ENCODE data around the gene RNF14. TPM values are rescaled to one million over a fixed set of nuclear protein-coding genes. Genes with fewer than 3 reads are reported as not detected.
A peak's percentile ranks its signal among the peaks of the same experiment; 100 is the strongest.

Gene RNF14
- total and polyA plus RNA-seq, 9 of the 15 experiments (the other 6 are each of a cell fraction or from before 2014, with no cell fraction given) = 36.3 to 140 (median 75.1) TPM

DNA sequence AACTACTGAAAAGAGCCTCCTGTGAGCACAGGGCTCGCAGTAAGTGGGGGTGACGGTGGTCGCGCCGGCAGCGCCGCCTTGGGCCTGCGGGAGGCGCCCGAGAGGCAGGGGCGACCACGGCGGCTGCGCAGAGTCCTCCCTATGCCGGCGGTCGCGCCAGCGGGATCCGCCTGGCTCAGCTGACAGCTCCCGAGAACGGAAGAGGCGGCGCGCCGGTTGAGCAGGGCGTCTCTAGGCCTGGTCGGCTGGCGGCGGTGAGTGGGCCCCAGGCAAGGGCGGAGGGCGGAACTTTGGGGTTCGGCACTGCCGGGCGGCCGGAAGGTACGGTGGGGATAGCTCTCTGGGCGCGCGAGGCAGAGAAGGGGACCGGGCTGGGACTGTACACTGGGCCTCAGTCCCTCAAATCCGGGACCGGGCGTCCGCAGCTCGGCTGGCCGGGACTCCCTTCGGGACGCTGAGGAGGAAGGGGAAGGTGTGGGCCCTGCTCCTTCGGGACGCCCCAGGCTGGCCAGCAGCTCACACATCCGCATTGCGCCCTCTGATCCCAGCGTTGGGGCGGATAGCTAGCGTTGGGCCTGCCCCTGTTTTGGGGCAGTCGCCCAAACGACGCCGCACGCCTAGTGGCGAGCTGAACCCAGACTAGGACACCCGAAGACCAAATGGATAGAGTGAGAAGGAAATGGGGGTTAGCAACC is at the start of gene RNF14 (continued):
- TF ChIP-seq, protein P1, sequence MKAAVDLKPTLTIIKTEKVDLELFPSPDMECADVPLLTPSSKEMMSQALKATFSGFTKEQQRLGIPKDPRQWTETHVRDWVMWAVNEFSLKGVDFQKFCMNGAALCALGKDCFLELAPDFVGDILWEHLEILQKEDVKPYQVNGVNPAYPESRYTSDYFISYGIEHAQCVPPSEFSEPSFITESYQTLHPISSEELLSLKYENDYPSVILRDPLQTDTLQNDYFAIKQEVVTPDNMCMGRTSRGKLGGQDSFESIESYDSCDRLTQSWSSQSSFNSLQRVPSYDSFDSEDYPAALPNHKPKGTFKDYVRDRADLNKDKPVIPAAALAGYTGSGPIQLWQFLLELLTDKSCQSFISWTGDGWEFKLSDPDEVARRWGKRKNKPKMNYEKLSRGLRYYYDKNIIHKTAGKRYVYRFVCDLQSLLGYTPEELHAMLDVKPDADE (conservative IDR thresholded peaks at IDR 0.05; ENCODE audit: control insufficient read depth, low read depth, low read length) = peak; percentile 69
- TF ChIP-seq, protein P2, sequence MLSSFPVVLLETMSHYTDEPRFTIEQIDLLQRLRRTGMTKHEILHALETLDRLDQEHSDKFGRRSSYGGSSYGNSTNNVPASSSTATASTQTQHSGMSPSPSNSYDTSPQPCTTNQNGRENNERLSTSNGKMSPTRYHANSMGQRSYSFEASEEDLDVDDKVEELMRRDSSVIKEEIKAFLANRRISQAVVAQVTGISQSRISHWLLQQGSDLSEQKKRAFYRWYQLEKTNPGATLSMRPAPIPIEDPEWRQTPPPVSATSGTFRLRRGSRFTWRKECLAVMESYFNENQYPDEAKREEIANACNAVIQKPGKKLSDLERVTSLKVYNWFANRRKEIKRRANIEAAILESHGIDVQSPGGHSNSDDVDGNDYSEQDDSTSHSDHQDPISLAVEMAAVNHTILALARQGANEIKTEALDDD (IDR thresholded peaks at IDR 0.05) = no peak
- TF ChIP-seq ETV6 (IDR thresholded peaks at IDR 0.05; ENCODE audit: borderline replicate concordance in 1 of 2, low read depth in 2 of 2, low read length in 1 of 2) (peak in 1 of 2 experiments; percentile 22; a peak in 1 of 4 replicates), ETV6 (CRISPR knock-in tag; IDR thresholded peaks at IDR 0.05; ENCODE audit: borderline replicate concordance) (no peak), ZNF668 (CRISPR knock-in tag; IDR thresholded peaks at IDR 0.05) (no peak), YY1 (IDR thresholded peaks at IDR 0.05; ENCODE audit: borderline replicate concordance in 1 of 3, control insufficient read depth in 1 of 3, extremely low read depth in 1 of 3, insufficient read depth in 3 of 3, insufficient read length in 1 of 3, insufficient replicate concordance in 2 of 3, low read depth in 1 of 3, low read length in 2 of 3) (peak in 2 of 3 experiments; percentile 82 to 83), ZNF436 (CRISPR knock-in tag; IDR thresholded peaks at IDR 0.05) (no peak), NFYB (IDR thresholded peaks at IDR 0.05; ENCODE audit: extremely low read depth, insufficient read length) (no peak), ZNF217 (CRISPR knock-in tag; IDR thresholded peaks at IDR 0.05) (no peak), RAD21 (CRISPR knock-in tag; conservative IDR thresholded peaks at IDR 0.05 in 1 of 2, IDR thresholded peaks at IDR 0.05 in 1 of 2) (peak in 1 of 2 experiments; percentile 25; a peak in 1 of 4 replicates), NR2C1 (IDR thresholded peaks at IDR 0.05) (0 out of 2 replicates have a peak, but pooled peaks have one; percentile 10), NR2C1 (tag; IDR thresholded peaks at IDR 0.05) (peak; percentile 53), ZNF12 (CRISPR knock-in tag; IDR thresholded peaks at IDR 0.05) (no peak)
- TF ChIP-seq, protein P3, sequence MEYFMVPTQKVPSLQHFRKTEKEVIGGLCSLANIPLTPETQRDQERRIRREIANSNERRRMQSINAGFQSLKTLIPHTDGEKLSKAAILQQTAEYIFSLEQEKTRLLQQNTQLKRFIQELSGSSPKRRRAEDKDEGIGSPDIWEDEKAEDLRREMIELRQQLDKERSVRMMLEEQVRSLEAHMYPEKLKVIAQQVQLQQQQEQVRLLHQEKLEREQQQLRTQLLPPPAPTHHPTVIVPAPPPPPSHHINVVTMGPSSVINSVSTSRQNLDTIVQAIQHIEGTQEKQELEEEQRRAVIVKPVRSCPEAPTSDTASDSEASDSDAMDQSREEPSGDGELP (CRISPR knock-in tag; IDR thresholded peaks at IDR 0.05; ENCODE audit: borderline replicate concordance) = peak; percentile 100
- TF ChIP-seq, protein P4, sequence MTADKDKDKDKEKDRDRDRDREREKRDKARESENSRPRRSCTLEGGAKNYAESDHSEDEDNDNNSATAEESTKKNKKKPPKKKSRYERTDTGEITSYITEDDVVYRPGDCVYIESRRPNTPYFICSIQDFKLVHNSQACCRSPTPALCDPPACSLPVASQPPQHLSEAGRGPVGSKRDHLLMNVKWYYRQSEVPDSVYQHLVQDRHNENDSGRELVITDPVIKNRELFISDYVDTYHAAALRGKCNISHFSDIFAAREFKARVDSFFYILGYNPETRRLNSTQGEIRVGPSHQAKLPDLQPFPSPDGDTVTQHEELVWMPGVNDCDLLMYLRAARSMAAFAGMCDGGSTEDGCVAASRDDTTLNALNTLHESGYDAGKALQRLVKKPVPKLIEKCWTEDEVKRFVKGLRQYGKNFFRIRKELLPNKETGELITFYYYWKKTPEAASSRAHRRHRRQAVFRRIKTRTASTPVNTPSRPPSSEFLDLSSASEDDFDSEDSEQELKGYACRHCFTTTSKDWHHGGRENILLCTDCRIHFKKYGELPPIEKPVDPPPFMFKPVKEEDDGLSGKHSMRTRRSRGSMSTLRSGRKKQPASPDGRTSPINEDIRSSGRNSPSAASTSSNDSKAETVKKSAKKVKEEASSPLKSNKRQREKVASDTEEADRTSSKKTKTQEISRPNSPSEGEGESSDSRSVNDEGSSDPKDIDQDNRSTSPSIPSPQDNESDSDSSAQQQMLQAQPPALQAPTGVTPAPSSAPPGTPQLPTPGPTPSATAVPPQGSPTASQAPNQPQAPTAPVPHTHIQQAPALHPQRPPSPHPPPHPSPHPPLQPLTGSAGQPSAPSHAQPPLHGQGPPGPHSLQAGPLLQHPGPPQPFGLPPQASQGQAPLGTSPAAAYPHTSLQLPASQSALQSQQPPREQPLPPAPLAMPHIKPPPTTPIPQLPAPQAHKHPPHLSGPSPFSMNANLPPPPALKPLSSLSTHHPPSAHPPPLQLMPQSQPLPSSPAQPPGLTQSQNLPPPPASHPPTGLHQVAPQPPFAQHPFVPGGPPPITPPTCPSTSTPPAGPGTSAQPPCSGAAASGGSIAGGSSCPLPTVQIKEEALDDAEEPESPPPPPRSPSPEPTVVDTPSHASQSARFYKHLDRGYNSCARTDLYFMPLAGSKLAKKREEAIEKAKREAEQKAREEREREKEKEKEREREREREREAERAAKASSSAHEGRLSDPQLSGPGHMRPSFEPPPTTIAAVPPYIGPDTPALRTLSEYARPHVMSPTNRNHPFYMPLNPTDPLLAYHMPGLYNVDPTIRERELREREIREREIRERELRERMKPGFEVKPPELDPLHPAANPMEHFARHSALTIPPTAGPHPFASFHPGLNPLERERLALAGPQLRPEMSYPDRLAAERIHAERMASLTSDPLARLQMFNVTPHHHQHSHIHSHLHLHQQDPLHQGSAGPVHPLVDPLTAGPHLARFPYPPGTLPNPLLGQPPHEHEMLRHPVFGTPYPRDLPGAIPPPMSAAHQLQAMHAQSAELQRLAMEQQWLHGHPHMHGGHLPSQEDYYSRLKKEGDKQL (CRISPR knock-in tag; IDR thresholded peaks at IDR 0.05; ENCODE audit: borderline replicate concordance) = no peak
- TF ChIP-seq, protein P5, sequence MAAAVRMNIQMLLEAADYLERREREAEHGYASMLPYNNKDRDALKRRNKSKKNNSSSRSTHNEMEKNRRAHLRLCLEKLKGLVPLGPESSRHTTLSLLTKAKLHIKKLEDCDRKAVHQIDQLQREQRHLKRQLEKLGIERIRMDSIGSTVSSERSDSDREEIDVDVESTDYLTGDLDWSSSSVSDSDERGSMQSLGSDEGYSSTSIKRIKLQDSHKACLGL (CRISPR knock-in tag; IDR thresholded peaks at IDR 0.05; ENCODE audit: borderline replicate concordance, poor library complexity, severe bottlenecking) = no peak

All from K562 (cell line).